ENCODE data around the gene PCBP3. TPM values are rescaled to one million over a fixed set of nuclear protein-coding genes. Genes with fewer than 3 reads are reported as not detected.

Gene PCBP3
- total RNA-seq, 2 donors from 2014 or later: 0.77 to 17.2 TPM

GRCh38 chr21:45900034-45900868, 256.7 kb downstream of the PCBP3 start:
- no peaks in the 10 kb centered on the region for H3K36me3 ChIP-seq
- intact Hi-C loops (cut with DNase I): no loop called here
- no peak for DNase-seq (ENCODE audit: low spot score)
- no peaks in the 10 kb centered on the region for H3K9me3 ChIP-seq
- H3K4me3 ChIP-seq: no peak overlapping the region
- no peaks in the 10 kb centered on the region for H3K4me1 ChIP-seq (replicated peaks)
- 86% methylated on average over 27 of the region's 27 CpGs for WGBS
- TF ChIP-seq POLR2AphosphoS5 (IDR thresholded peaks at IDR 0.05) (no peak), CTCF (IDR thresholded peaks at IDR 0.05) (no peak), POLR2A (IDR thresholded peaks at IDR 0.05) (no peak)
- no peaks in the 10 kb centered on the region for H3K27me3 ChIP-seq (replicated peaks; ENCODE audit: insufficient read depth)
- H3K27ac ChIP-seq: no peak overlapping the region

- intact Hi-C loops (cut with DNase I): no loop called here
- Histone ChIP-seq H3K4me1 (replicated peaks) (no peaks in the 10 kb centered on the region), H3K9me3 (no peaks in the 10 kb centered on the region), H3K27ac (no peak overlapping the region), H3K4me3 (no peak overlapping the region), H3K27me3 (replicated peaks; ENCODE audit: insufficient read depth) (no peaks in the 10 kb centered on the region), H3K36me3 (no peaks in the 10 kb centered on the region)
- DNase-seq (ENCODE audit: low spot score): no peak
- TF ChIP-seq POLR2AphosphoS5 (IDR thresholded peaks at IDR 0.05) (no peak), CTCF (IDR thresholded peaks at IDR 0.05) (no peak), POLR2A (IDR thresholded peaks at IDR 0.05) (no peak)
- 90% methylated on average over 15 of the region's 15 CpGs for WGBS
Measured at GRCh38 chr21:45901061-45901690, 257.7 kb downstream of the PCBP3 start.

- H3K27ac ChIP-seq: no peak overlapping the region
- no peaks in the 10 kb centered on the region for H3K36me3 ChIP-seq
- no peaks in the 10 kb centered on the region for H3K4me1 ChIP-seq (replicated peaks)
- WGBS: 84% methylated on average over 19 of the region's 19 CpGs
- H3K4me3 ChIP-seq: no peak overlapping the region
- no peaks in the 10 kb centered on the region for H3K27me3 ChIP-seq (replicated peaks; ENCODE audit: insufficient read depth)
- no peaks in the 10 kb centered on the region for H3K9me3 ChIP-seq
- intact Hi-C loops (cut with DNase I): no loop called here
- TF ChIP-seq POLR2A (IDR thresholded peaks at IDR 0.05): no peak
- TF ChIP-seq POLR2AphosphoS5 (IDR thresholded peaks at IDR 0.05): no peak
- TF ChIP-seq CTCF (IDR thresholded peaks at IDR 0.05): no peak
- DNase-seq (ENCODE audit: low spot score): no peak
Measured at GRCh38 chr21:45902292-45902995, 258.9 kb downstream of the PCBP3 start.

- Histone ChIP-seq H3K9me3 (no peaks in the 10 kb centered on the region), H3K36me3 (no peaks in the 10 kb centered on the region), H3K27ac (no peak overlapping the region), H3K4me3 (no peak overlapping the region), H3K27me3 (replicated peaks; ENCODE audit: insufficient read depth) (no peaks in the 10 kb centered on the region), H3K4me1 (replicated peaks) (no peaks in the 10 kb centered on the region)
- intact Hi-C loops (cut with DNase I): no loop called here
- WGBS: 93% methylated on average over 12 of the region's 12 CpGs
- TF ChIP-seq POLR2A (IDR thresholded peaks at IDR 0.05): no peak
- TF ChIP-seq CTCF (IDR thresholded peaks at IDR 0.05): no peak
- no peak for TF ChIP-seq POLR2AphosphoS5 (IDR thresholded peaks at IDR 0.05)
- DNase-seq (ENCODE audit: low spot score): no peak
Measured at GRCh38 chr21:45905196-45905595, 261.7 kb downstream of the PCBP3 start.
